GM23248 (cell line): Measurements from ENCODE around the gene PDE4B. TPM values are rescaled to one million over a fixed set of nuclear protein-coding genes. Genes with fewer than 3 reads are reported as not detected.

Source experiments
- DNase-seq: peaks from one replicate; pipeline ENCODE4 v3.0.0-alpha.2; 2015
- H2AFZ ChIP-seq: fragments of 200-600 bp; sonication (generic); 2 replicates; pipeline ENCODE4 v1.6.1; 2016; ENCODE audit warnings: antibody characterized with exemption
- H3F3A ChIP-seq: fragments of 200-600 bp; sonication (generic); 2 replicates; pipeline ENCODE4 v1.6.1; 2016; ENCODE audit warnings: mild to moderate bottlenecking, antibody characterized with exemption, mixed run types; ENCODE audit not compliant: insufficient read depth
- H3K27ac ChIP-seq: fragments of 200-600 bp; sonication (generic); 2 replicates; pipeline ENCODE4 v1.5.1; 2016; ENCODE audit warnings: mild to moderate bottlenecking
- H3K27me3 ChIP-seq: fragments of 200-600 bp; sonication (generic); replicated peaks from 2 replicates; pipeline ENCODE4 v1.6.1; 2016; ENCODE audit warnings: mild to moderate bottlenecking; ENCODE audit not compliant: insufficient read depth
- H3K36me3 ChIP-seq: fragments of 200-600 bp; sonication (generic); 2 replicates; pipeline ENCODE4 v1.6.1; 2016; ENCODE audit warnings: low read depth, mild to moderate bottlenecking
- H3K4me1 ChIP-seq: fragments of 200-600 bp; sonication (generic); 2 replicates; pipeline ENCODE4 v1.6.1; 2016; ENCODE audit warnings: mild to moderate bottlenecking; ENCODE audit not compliant: insufficient read depth
- H3K4me2 ChIP-seq: fragments of 200-600 bp; sonication (generic); one replicate; pipeline ENCODE4 v1.6.1; 2016; ENCODE audit warnings: mild to moderate bottlenecking; ENCODE audit not compliant: unreplicated experiment
- H3K4me3 ChIP-seq: fragments of 200-600 bp; sonication (generic); 2 replicates; pipeline ENCODE4 v1.5.1; 2016; ENCODE audit warnings: mild to moderate bottlenecking
- H3K79me2 ChIP-seq: fragments of 200-600 bp; sonication (generic); 2 replicates; pipeline ENCODE4 v1.6.1; 2016; ENCODE audit warnings: mild to moderate bottlenecking; ENCODE audit not compliant: insufficient read depth
- H3K9ac ChIP-seq: fragments of 200-600 bp; sonication (generic); 2 replicates; pipeline ENCODE4 v1.6.1; 2016; ENCODE audit warnings: mild to moderate bottlenecking
- H3K9me2 ChIP-seq: fragments of 200-600 bp; sonication (generic); 2 replicates; pipeline ENCODE4 v1.6.1; 2016; ENCODE audit warnings: mixed run types, mild to moderate bottlenecking, moderate library complexity; ENCODE audit not compliant: insufficient read depth
- H3K9me3 ChIP-seq: fragments of 200-600 bp; sonication (generic); one replicate; pipeline ENCODE4 v1.6.1; 2017; ENCODE audit warnings: low read depth
- H4K20me1 ChIP-seq: fragments of 200-600 bp; sonication (generic); 2 replicates; pipeline ENCODE4 v1.6.0; 2016; ENCODE audit not compliant: insufficient read depth
- EZH2 ChIP-seq: fragments of 200-600 bp; sonication (generic); IDR thresholded peaks from 2 replicates; pipeline ENCODE4 v1.6.1; 2018; ENCODE audit warnings: antibody characterized with exemption, mild to moderate bottlenecking; ENCODE audit not compliant: insufficient read depth, poor library complexity, severe bottlenecking
- EZH2phosphoT487 ChIP-seq: fragments of 200-600 bp; sonication (generic); IDR thresholded peaks from 2 replicates; pipeline ENCODE4 v1.6.1; 2018; ENCODE audit warnings: antibody characterized with exemption, moderate library complexity, mild to moderate bottlenecking, low read depth; ENCODE audit not compliant: insufficient read depth
- WGBS, 2 experiments: methylation state at CpG; one replicate each; pipeline ENCODE4 v1.1.6; 2015 to 2017; ENCODE audit warnings: low lambda C conversion rate in 2 of 2, low coverage in 1 of 2; ENCODE audit errors: missing lambda C conversion rate in 2 of 2; 5-methylcytosine and 5-hydroxymethylcytosine counted together
- in situ Hi-C: fragments of 300-500 bp; cut with MboI; formaldehyde crosslinking; loops from 2 replicates; pipeline ENCODE4 v1.15.0; 2020
- polyA plus RNA-seq: library from polyadenylated mRNA; unstranded; fragments of >200 nt; fragmentation: Nextera tagmentation; extraction: Ambion mirVana; gene quantifications from 2 replicates; pipeline ENCODE4 v1.2.1, GENCODE V29; 2016
- total RNA-seq: library from RNA; depleted of rRNA; stranded (reverse); fragments of >200 nt; shearing (Covaris generic); gene quantifications from 2 replicates; pipeline ENCODE4 v1.2.3, GENCODE V29; 2014

Gene PDE4B
- total and polyA plus RNA-seq, 2 experiments from 2014 or later: 19.9 to 36.2 TPM

- in situ Hi-C loops: no loop called here
- Histone ChIP-seq H3K9me2 (no peaks in the 10 kb centered on the region), H3K27me3 (no peaks in the 10 kb centered on the region), H3K79me2 (no peaks in the 10 kb centered on the region), H3K4me2 (no peak overlapping the region), H3F3A (no peaks in the 10 kb centered on the region), H3K4me3 (no peak overlapping the region), H3K9ac (no peak overlapping the region), H2AFZ (no peak overlapping the region), H3K36me3 (no peaks in the 10 kb centered on the region), H3K4me1 (no peaks in the 10 kb centered on the region), H3K9me3 (no peaks in the 10 kb centered on the region), H4K20me1 (no peaks in the 10 kb centered on the region), H3K27ac (no peak overlapping the region)
- 88 to 90% methylated on average over 5 of the region's 5 CpGs for WGBS, 2 experiments
- TF ChIP-seq EZH2phosphoT487 (no peak), EZH2 (no peak)
- no peak for DNase-seq
Observed at GRCh38 chr1:66383168-66383567, 590.5 kb downstream of the PDE4B start.

GRCh38 chr1:66383611-66384010 lies 590.9 kb downstream of the PDE4B start:
- Histone ChIP-seq H3F3A (no peaks in the 10 kb centered on the region), H3K9ac (no peak overlapping the region), H3K4me1 (no peaks in the 10 kb centered on the region), H3K9me3 (no peaks in the 10 kb centered on the region), H2AFZ (no peak overlapping the region), H3K27ac (no peak overlapping the region), H3K36me3 (no peaks in the 10 kb centered on the region), H3K4me3 (no peak overlapping the region), H3K4me2 (no peak overlapping the region), H4K20me1 (no peaks in the 10 kb centered on the region), H3K79me2 (no peaks in the 10 kb centered on the region), H3K9me2 (no peaks in the 10 kb centered on the region), H3K27me3 (no peaks in the 10 kb centered on the region)
- in situ Hi-C loops: no loop called here
- WGBS, 2 experiments: 93 to 100% methylated on average over 1 of the region's 1 CpG
- no peak for DNase-seq
- no peak for TF ChIP-seq EZH2phosphoT487
- TF ChIP-seq EZH2: no peak

DNA sequence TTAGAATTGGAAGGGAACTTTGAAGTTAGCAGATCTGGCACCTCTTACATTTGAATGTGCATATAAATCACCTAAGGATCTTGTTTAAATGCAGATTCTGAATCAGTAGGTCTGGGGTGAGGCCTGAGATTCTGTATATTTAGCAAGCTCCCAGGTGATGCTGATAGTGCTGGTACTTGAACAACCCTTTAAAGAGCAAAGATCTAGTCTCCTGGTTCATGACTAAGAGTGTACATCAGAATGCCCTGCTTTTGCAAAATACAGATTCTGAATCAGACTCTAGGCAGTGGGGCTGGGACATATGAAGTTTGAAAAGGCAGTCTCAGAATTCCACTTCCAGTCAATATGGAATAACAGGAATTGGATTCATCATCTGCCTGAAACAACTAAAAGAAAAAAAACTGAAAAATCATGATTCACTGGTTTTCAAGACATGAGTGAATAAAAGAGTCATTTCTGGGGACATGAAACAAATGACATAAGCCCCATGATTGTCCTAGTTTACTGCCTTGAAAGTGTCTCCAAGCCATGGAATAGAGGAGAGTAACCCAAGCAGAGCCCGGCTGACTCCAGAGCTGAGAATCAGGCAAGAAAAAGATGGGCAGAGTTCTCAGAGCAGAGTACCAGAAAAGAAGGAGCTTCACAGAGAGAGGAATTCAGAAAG lies 591.7 kb downstream of the PDE4B start:
- H3K9ac ChIP-seq: no peak overlapping the region
- H3K9me2 ChIP-seq: no peaks in the 10 kb centered on the region
- H3K9me3 ChIP-seq: no peaks in the 10 kb centered on the region
- in situ Hi-C loops: no loop called here
- H3K36me3 ChIP-seq: no peaks in the 10 kb centered on the region
- no peak for TF ChIP-seq EZH2phosphoT487
- no peak for TF ChIP-seq EZH2
- H2AFZ ChIP-seq: no peak overlapping the region
- no peak overlapping the region for H3K4me3 ChIP-seq
- no peaks in the 10 kb centered on the region for H3K27me3 ChIP-seq
- H3F3A ChIP-seq: no peaks in the 10 kb centered on the region
- H3K4me2 ChIP-seq: no peak overlapping the region
- no peaks in the 10 kb centered on the region for H3K79me2 ChIP-seq
- peak; percentile 42 for DNase-seq
- 59 to 73% methylated on average over 1 of the region's 1 CpG for WGBS, 2 experiments
- no peaks in the 10 kb centered on the region for H4K20me1 ChIP-seq
- H3K27ac ChIP-seq: no peak overlapping the region
- no peaks in the 10 kb centered on the region for H3K4me1 ChIP-seq

DNA sequence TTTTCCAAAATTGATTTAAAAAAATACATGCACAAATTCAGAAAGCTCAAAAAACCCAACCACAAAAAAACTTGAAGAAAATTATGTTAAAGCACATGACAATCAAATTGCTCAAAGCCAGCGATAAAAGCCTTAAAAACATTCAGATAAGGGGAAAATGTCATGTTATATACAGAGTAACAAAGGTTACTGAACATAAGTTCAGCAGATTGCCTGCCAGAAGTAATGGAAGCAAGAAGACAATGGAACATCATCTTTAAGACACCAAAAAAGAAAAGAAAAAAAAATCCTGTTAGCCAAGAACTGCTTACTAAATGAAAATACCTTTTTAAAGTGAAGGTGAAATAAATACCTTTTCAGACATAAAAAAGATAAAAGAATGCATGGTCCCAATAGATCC lies 594.0 kb downstream of the PDE4B start:
- H3K4me3 ChIP-seq: no peak overlapping the region
- H3K79me2 ChIP-seq: no peaks in the 10 kb centered on the region
- H3K27ac ChIP-seq: no peak overlapping the region
- H3K4me2 ChIP-seq: no peak overlapping the region
- H3K9me3 ChIP-seq: no peaks in the 10 kb centered on the region
- 46 to 51% methylated on average over 1 of the region's 1 CpG for WGBS, 2 experiments
- H3F3A ChIP-seq: no peaks in the 10 kb centered on the region
- no peak for TF ChIP-seq EZH2
- no peak for TF ChIP-seq EZH2phosphoT487
- no peak for DNase-seq
- H3K27me3 ChIP-seq: no peaks in the 10 kb centered on the region
- no peaks in the 10 kb centered on the region for H3K9me2 ChIP-seq
- no peak overlapping the region for H2AFZ ChIP-seq
- H4K20me1 ChIP-seq: no peaks in the 10 kb centered on the region
- no peak overlapping the region for H3K9ac ChIP-seq
- in situ Hi-C loops: no loop called here
- no peaks in the 10 kb centered on the region for H3K4me1 ChIP-seq
- no peaks in the 10 kb centered on the region for H3K36me3 ChIP-seq
